ENCODE measurements around the gene RCOR1.
A peak's percentile ranks its signal among the peaks of the same experiment; 100 is the strongest.
"Not testable (repeated sequence)": the region's sequence is repeated elsewhere in the genome, so short reads cannot be mapped to it uniquely, and the experiment has no call there.

RCOR1 gene

GRCh38 chr14:102591944-102592762 is at the start of gene RCOR1:
RCOR1 (plus strand) TSS chr14:102592649; CDS start chr14:102592887, 238 bp downstream.
- POLR2A ChIA-PET = interaction anchor here (0.8 to 1.3 kb wide), 2 partner anchors 32 to 67 kb away, joined by 3 read pairs; no protein-coding TSS in a partner anchor
- CTCF ChIA-PET = interaction anchor here (5.1 kb wide), 1 partner anchor 17 kb away, joined by 87 read pairs; no protein-coding TSS in a partner anchor
- DNase-seq (ENCODE audit: low read depth, low spot score) = peak; percentile 91

GRCh38 chr14:102544046-102544746 is 48.3 kb upstream of the RCOR1 start:
- POLR2A ChIA-PET = no interaction called here
- no peak overlapping the region for H3K4me3 ChIP-seq (ENCODE audit: low read depth, low read length)
- DNase-seq (ENCODE audit: low read depth, low spot score) = no peak
- TF ChIP-seq CTCF (IDR thresholded peaks at IDR 0.05; ENCODE audit: insufficient read depth, low read length, missing control alignments) = no peak
- CTCF ChIA-PET = no interaction called here

More at GRCh38 chr14:102591944-102592762, at the start of gene RCOR1:
- no peak for TF ChIP-seq CTCF (IDR thresholded peaks at IDR 0.05; ENCODE audit: insufficient read depth, low read length, missing control alignments)
- H3K4me3 ChIP-seq (ENCODE audit: low read depth, low read length) = peak within 1 kb of the TSS; percentile 79

GRCh38 chr14:102544747-102545460 is 47.5 kb upstream of the RCOR1 start:
- no peak for DNase-seq (ENCODE audit: low read depth, low spot score)
- TF ChIP-seq CTCF (IDR thresholded peaks at IDR 0.05; ENCODE audit: insufficient read depth, low read length, missing control alignments) = no peak
- ChIA-PET CTCF (no interaction called here), POLR2A (no interaction called here)
- H3K4me3 ChIP-seq (ENCODE audit: low read depth, low read length) = no peak overlapping the region

GRCh38 chr14:102545461-102546265 is 46.8 kb upstream of the RCOR1 start:
- ChIA-PET CTCF (no interaction called here), POLR2A (no interaction called here)
- TF ChIP-seq CTCF (IDR thresholded peaks at IDR 0.05; ENCODE audit: insufficient read depth, low read length, missing control alignments) = no peak
- no peak overlapping the region for H3K4me3 ChIP-seq (ENCODE audit: low read depth, low read length)
- no peak for DNase-seq (ENCODE audit: low read depth, low spot score)

GRCh38 chr14:102548616-102549240 is 43.7 kb upstream of the RCOR1 start:
- ChIA-PET CTCF (interaction anchor here (1.1 kb wide), 1 partner anchor 24 kb away, joined by 4 read pairs; no protein-coding TSS in a partner anchor), POLR2A (no interaction called here)
- DNase-seq (ENCODE audit: low read depth, low spot score) = no peak
- TF ChIP-seq CTCF (IDR thresholded peaks at IDR 0.05; ENCODE audit: insufficient read depth, low read length, missing control alignments) = no peak
- H3K4me3 ChIP-seq (ENCODE audit: low read depth, low read length) = no peak overlapping the region

- DNase-seq (ENCODE audit: low read depth, low spot score); POLR2A ChIA-PET; CTCF ChIA-PET; H3K4me3 ChIP-seq (ENCODE audit: low read depth, low read length): not testable (repeated sequence)
Observed at GRCh38 chr14:102550927-102551401, 41.5 kb upstream of the RCOR1 start.

Data from AG04449 (cell line).